ENCODE measurements around the gene SPR. TPM values are rescaled to one million over a fixed set of nuclear protein-coding genes. Genes with fewer than 3 reads are reported as not detected.

Gene SPR
- total and polyA plus RNA-seq, 2 donors (not counting 1 experiment from before 2014, with no cell fraction given): not detected

- Histone ChIP-seq H3K79me2 (ENCODE audit: control insufficient read depth, insufficient read depth, low read length) (no peaks in the 10 kb centered on the region), H3K36me3 (replicated peaks in 1 of 2; ENCODE audit: control extremely low read depth in 1 of 2, control insufficient read depth in 1 of 2, extremely low read depth in 1 of 2, insufficient read depth in 2 of 2, low read length in 1 of 2) (no peaks in the 10 kb centered on the region), H2AFZ (ENCODE audit: insufficient read depth, low read depth, low read length, poor library complexity, severe bottlenecking) (peak overlapping the region; percentile 51), H4K20me1 (ENCODE audit: control insufficient read depth, insufficient read depth, low read length, poor library complexity, severe bottlenecking) (no peaks in the 10 kb centered on the region), H3K4me2 (replicated peaks; ENCODE audit: low read depth, low read length, poor library complexity, severe bottlenecking) (peak overlapping the region; percentile 83), H3K9ac (ENCODE audit: low read length) (no peak overlapping the region), H3K27me3 (replicated peaks in 1 of 4; ENCODE audit: control extremely low read depth in 1 of 4, control insufficient read depth in 3 of 4, insufficient read depth in 4 of 4, low read length in 3 of 4) (peaks cover 0 to 86% (median 71%) of the 10 kb centered on the region in 4 experiments), H3K9me3 (ENCODE audit: control extremely low read depth in 1 of 3, control insufficient read depth in 2 of 3, insufficient read depth in 1 of 3, low read length in 2 of 3) (peaks cover 0 to 54% (median 0%) of the 10 kb centered on the region in 3 donors), H3K4me1 (ENCODE audit: control insufficient read depth in 2 of 2, insufficient read depth in 2 of 2, low read length in 2 of 2) (peaks cover 51 to 71% of the 10 kb centered on the region in 2 donors), H3K27ac (ENCODE audit: low read length in 2 of 2) (no peak overlapping the region), H3K4me3 (ENCODE audit: control extremely low read depth in 1 of 5, extremely low read depth in 1 of 5, insufficient read depth in 1 of 5, low read depth in 2 of 5, low read length in 4 of 5) (no peak overlapping the region)
- intact Hi-C loops (cut with micrococcal nuclease): no loop called here
- ChIA-PET POLR2A (no interaction called here), CTCF (no interaction called here)
- Mint-ChIP-seq H3K9me3 (ENCODE audit: insufficient read depth) (no peaks in the 10 kb centered on the region), H3K27me3 (peaks cover 58% of the 10 kb centered on the region), H3K4me1 (peaks cover 30% of the 10 kb centered on the region), H3K4me3 (no peak overlapping the region), H3K27ac (no peak overlapping the region)
- no peak for TF ChIP-seq EZH2 (IDR thresholded peaks at IDR 0.05; ENCODE audit: borderline replicate concordance, insufficient read depth, low read depth, low read length, poor library complexity, severe bottlenecking)
- TF ChIP-seq, protein P1, sequence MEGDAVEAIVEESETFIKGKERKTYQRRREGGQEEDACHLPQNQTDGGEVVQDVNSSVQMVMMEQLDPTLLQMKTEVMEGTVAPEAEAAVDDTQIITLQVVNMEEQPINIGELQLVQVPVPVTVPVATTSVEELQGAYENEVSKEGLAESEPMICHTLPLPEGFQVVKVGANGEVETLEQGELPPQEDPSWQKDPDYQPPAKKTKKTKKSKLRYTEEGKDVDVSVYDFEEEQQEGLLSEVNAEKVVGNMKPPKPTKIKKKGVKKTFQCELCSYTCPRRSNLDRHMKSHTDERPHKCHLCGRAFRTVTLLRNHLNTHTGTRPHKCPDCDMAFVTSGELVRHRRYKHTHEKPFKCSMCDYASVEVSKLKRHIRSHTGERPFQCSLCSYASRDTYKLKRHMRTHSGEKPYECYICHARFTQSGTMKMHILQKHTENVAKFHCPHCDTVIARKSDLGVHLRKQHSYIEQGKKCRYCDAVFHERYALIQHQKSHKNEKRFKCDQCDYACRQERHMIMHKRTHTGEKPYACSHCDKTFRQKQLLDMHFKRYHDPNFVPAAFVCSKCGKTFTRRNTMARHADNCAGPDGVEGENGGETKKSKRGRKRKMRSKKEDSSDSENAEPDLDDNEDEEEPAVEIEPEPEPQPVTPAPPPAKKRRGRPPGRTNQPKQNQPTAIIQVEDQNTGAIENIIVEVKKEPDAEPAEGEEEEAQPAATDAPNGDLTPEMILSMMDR (IDR thresholded peaks at IDR 0.05): no peak
- DNase-seq (no peak), ATAC-seq (ENCODE audit: low read depth) (no peak)
- 36% methylated on average over 6 of the region's 15 CpGs for WGBS (ENCODE audit: insufficient coverage)
Observed at GRCh38 chr2:72921088-72921851, 34.1 kb downstream of the SPR start.

GRCh38 chr2:72921853-72922252, 34.6 kb downstream of the SPR start:
- no peak overlapping the region for H3K4me3 Mint-ChIP-seq
- no peak for ATAC-seq (ENCODE audit: low read depth)
- no CpG with 5 or more reads among the region's 1 CpG for WGBS (ENCODE audit: insufficient coverage)

More at GRCh38 chr2:72921853-72922252, 34.6 kb downstream of the SPR start:
- TF ChIP-seq, protein P1 (IDR thresholded peaks at IDR 0.05): no peak
- TF ChIP-seq EZH2 (IDR thresholded peaks at IDR 0.05; ENCODE audit: borderline replicate concordance, insufficient read depth, low read depth, low read length, poor library complexity, severe bottlenecking): no peak
- Mint-ChIP-seq H3K27me3 (peaks cover 56% of the 10 kb centered on the region), H3K4me1 (peaks cover 24% of the 10 kb centered on the region), H3K27ac (no peak overlapping the region), H3K9me3 (ENCODE audit: insufficient read depth) (no peaks in the 10 kb centered on the region)
- CTCF ChIA-PET: no interaction called here
- Histone ChIP-seq H2AFZ (ENCODE audit: insufficient read depth, low read depth, low read length, poor library complexity, severe bottlenecking) (no peak overlapping the region), H3K27me3 (replicated peaks in 1 of 4; ENCODE audit: control extremely low read depth in 1 of 4, control insufficient read depth in 3 of 4, insufficient read depth in 4 of 4, low read length in 3 of 4) (peaks cover 0 to 80% (median 70%) of the 10 kb centered on the region in 4 experiments), H3K9me3 (ENCODE audit: control extremely low read depth in 1 of 3, control insufficient read depth in 2 of 3, insufficient read depth in 1 of 3, low read length in 2 of 3) (peaks cover 0 to 48% (median 0%) of the 10 kb centered on the region in 3 donors), H3K4me3 (ENCODE audit: control extremely low read depth in 1 of 5, extremely low read depth in 1 of 5, insufficient read depth in 1 of 5, low read depth in 2 of 5, low read length in 4 of 5) (no peak overlapping the region), H3K79me2 (ENCODE audit: control insufficient read depth, insufficient read depth, low read length) (no peaks in the 10 kb centered on the region), H4K20me1 (ENCODE audit: control insufficient read depth, insufficient read depth, low read length, poor library complexity, severe bottlenecking) (no peaks in the 10 kb centered on the region), H3K27ac (ENCODE audit: low read length in 2 of 2) (no peak overlapping the region), H3K4me1 (ENCODE audit: control insufficient read depth in 2 of 2, insufficient read depth in 2 of 2, low read length in 2 of 2) (peaks cover 45 to 65% of the 10 kb centered on the region in 2 donors), H3K4me2 (replicated peaks; ENCODE audit: low read depth, low read length, poor library complexity, severe bottlenecking) (no peak overlapping the region), H3K9ac (ENCODE audit: low read length) (no peak overlapping the region), H3K36me3 (replicated peaks in 1 of 2; ENCODE audit: control extremely low read depth in 1 of 2, control insufficient read depth in 1 of 2, extremely low read depth in 1 of 2, insufficient read depth in 2 of 2, low read length in 1 of 2) (no peaks in the 10 kb centered on the region)
- intact Hi-C loops (cut with micrococcal nuclease): no loop called here
- DNase-seq: no peak
- POLR2A ChIA-PET: no interaction called here

Data from B cell (primary cell).